ENCODE measurements around the gene LRR1.
"Not testable (repeated sequence)": the region's sequence is repeated elsewhere in the genome, so short reads cannot be mapped to it uniquely, and the experiment has no call there.

LRR1 gene

DNA sequence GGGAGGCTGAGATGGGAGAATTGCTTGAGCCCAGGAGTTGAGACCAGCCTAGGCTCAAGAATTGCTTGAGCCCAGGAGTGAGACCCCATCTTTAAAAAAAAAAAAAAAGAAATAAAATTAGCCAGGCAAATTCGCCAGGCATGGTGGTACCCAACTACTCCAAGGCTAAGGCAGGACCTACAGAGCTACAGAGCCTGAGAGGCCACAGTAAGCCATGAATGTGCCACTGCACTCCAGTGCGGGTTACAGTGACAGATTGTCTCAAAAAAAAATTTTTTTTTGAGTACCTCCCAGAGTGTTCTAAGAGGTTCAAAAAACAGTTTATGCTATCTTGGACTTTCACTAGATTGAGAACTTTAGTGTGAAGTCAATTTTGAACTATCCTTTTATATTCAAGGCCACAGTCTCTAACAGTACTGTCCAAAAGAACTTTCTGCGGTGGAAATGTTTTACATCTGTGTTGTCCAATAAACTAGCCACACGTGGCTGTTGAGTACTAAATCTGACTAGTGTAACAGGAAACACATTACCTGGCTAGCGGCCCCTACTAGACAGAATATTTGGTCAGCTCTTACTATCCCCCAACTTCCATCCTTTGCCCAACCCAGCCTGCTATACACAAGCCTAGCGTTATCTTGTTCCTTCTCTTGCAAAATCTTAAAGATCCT lies 19.2 kb downstream of the LRR1 start:
- no peaks in the 10 kb centered on the region for H3K9me3 ChIP-seq (ENCODE audit: control insufficient read depth, low read length)
- H3K4me1 ChIP-seq (ENCODE audit: control insufficient read depth, insufficient read depth, low read length, poor library complexity, severe bottlenecking) = peaks cover 6% of the 10 kb centered on the region
- peaks cover 44% of the 10 kb centered on the region for H3K36me3 ChIP-seq (ENCODE audit: control insufficient read depth, insufficient read depth, low read length)
- no peak overlapping the region for H3K4me3 ChIP-seq (ENCODE audit: extremely low read depth, insufficient read depth, low read length, poor library complexity, severe bottlenecking)
- WGBS, 2 experiments (ENCODE audit: insufficient coverage in 2 of 2) = 94 to 96% methylated on average over 2 to 6 of the region's 6 CpGs
- no peak overlapping the region for H3K27ac ChIP-seq (ENCODE audit: low read depth, low read length, severe bottlenecking)

DNA sequence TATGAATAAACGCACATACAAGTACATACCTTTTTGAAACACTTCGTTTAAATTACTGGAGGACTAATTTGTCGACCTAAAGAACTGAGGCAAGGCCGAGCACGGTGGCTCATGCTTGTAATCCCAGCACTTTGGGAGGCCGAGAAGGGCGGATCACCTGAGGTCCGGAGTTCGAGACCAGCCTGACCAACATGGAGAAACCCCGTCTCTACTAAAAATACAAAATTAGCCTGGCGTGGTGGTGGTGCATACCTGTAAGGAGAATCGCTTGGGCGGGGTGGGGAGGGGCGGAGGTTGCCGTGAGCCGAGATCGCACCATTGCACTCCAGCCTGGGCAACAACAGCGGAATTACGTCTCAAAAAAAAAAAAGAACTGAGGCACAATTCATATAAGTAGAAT lies 20.5 kb downstream of the LRR1 start:
- H3K4me1 ChIP-seq (ENCODE audit: control insufficient read depth, insufficient read depth, low read length, poor library complexity, severe bottlenecking); H3K9me3 ChIP-seq (ENCODE audit: control insufficient read depth, low read length): not testable (repeated sequence)
- 70 to 74% methylated on average over 11 to 12 of the region's 19 CpGs for WGBS, 2 experiments (ENCODE audit: insufficient coverage in 2 of 2)
- peak overlapping the region; percentile 97 for H3K27ac ChIP-seq (ENCODE audit: low read depth, low read length, severe bottlenecking)
- H3K36me3 ChIP-seq (ENCODE audit: control insufficient read depth, insufficient read depth, low read length) = peaks cover 46% of the 10 kb centered on the region
- H3K4me3 ChIP-seq (ENCODE audit: extremely low read depth, insufficient read depth, low read length, poor library complexity, severe bottlenecking) = peak overlapping the region; percentile 91

DNA sequence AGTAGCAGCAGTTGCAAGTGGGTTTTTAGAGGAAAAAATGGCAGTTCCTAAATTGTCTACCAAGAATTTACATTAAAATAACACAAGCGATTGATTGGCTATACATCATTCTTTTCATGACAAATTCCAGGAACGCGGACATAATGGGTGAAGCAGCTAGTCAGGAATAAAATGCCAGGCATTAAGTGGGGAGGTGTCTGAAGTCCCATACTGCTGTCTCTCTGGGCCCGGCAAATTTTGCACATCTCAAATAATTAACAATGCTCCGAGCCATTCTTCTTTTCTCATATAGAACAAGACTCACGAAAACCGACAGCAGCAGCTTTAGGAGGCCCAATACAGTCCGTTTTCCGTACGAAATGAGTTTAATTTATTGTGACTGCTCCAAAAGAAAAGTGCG lies 21.0 kb downstream of the LRR1 start:
- Histone ChIP-seq H3K9me3 (ENCODE audit: control insufficient read depth, low read length) (no peaks in the 10 kb centered on the region), H3K4me3 (ENCODE audit: extremely low read depth, insufficient read depth, low read length, poor library complexity, severe bottlenecking) (peak overlapping the region; percentile 91), H3K4me1 (ENCODE audit: control insufficient read depth, insufficient read depth, low read length, poor library complexity, severe bottlenecking) (peaks cover 6% of the 10 kb centered on the region), H3K36me3 (ENCODE audit: control insufficient read depth, insufficient read depth, low read length) (peaks cover 45% of the 10 kb centered on the region), H3K27ac (ENCODE audit: low read depth, low read length, severe bottlenecking) (peak overlapping the region; percentile 97)
- WGBS, 2 experiments (ENCODE audit: insufficient coverage in 2 of 2) = 0% methylated on average over 1 to 6 of the region's 11 CpGs

DNA sequence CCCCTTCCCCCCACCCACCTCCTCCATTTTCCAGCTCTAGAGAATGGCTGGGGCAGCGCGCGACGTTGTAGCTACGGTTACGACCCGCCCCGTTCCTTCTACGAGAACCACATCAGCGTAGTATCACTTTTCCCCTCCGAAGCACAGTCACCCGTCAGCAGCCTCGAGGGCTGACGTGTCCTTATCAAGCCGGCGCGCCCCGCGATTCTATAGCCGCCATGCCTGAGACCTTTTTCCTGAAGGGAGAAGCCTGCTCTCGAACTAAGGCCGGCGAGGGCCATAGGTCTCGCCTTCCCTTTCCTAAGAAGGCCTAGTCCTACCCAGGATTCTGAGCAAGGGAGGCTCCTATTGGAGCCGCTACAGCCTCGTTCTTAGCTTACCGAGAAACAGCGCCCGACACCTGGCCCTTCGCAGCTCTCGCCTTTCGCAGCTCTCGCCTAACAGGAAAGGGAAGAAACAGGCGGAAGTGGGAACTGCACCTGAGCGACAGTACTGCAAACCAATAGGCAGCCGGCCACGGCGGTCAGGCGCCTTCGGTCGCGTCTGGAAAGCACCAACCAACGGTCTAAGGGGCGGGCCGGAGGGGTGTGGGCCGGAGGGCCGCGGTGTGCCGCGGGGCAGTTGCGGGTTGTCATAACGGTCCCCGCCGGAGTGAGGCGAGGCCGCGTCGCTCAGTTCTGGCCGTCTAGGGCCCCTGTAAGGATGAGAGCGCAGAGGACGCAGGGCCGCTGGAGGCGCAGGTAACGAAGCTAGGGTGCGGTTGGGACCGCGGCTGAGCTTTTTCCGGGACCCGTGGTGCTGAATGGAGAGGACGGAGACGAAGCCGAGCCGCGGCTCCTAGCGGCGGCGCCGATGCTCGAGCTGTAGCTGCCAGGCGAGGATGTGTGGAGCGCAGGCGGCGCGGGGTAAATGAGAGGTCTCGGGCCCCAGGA lies 21.7 kb downstream of the LRR1 start, which contains the start of the genes MGAT2 and RPL36AL:
TSS of gene MGAT2 (plus strand) at position 618 of the 932 bp plus-strand sequence. CDS start 470 bp downstream, outside the sequence.
TSS of gene RPL36AL (minus strand) at position 445 of the 932 bp plus-strand sequence. CDS start 1,522 bp downstream, outside the sequence.
- peaks cover 6% of the 10 kb centered on the region for H3K4me1 ChIP-seq (ENCODE audit: control insufficient read depth, insufficient read depth, low read length, poor library complexity, severe bottlenecking)
- H3K36me3 ChIP-seq (ENCODE audit: control insufficient read depth, insufficient read depth, low read length) = peaks cover 40% of the 10 kb centered on the region
- no peaks in the 10 kb centered on the region for H3K9me3 ChIP-seq (ENCODE audit: control insufficient read depth, low read length)
- peak within 1 kb of the TSS; percentile 91 for H3K4me3 ChIP-seq (ENCODE audit: extremely low read depth, insufficient read depth, low read length, poor library complexity, severe bottlenecking)
- peak within 1 kb of the TSS; percentile 97 for H3K27ac ChIP-seq (ENCODE audit: low read depth, low read length, severe bottlenecking)
- 0 to 1% methylated on average over 56 to 67 of the region's 85 CpGs for WGBS, 2 experiments (ENCODE audit: insufficient coverage in 2 of 2)

DNA sequence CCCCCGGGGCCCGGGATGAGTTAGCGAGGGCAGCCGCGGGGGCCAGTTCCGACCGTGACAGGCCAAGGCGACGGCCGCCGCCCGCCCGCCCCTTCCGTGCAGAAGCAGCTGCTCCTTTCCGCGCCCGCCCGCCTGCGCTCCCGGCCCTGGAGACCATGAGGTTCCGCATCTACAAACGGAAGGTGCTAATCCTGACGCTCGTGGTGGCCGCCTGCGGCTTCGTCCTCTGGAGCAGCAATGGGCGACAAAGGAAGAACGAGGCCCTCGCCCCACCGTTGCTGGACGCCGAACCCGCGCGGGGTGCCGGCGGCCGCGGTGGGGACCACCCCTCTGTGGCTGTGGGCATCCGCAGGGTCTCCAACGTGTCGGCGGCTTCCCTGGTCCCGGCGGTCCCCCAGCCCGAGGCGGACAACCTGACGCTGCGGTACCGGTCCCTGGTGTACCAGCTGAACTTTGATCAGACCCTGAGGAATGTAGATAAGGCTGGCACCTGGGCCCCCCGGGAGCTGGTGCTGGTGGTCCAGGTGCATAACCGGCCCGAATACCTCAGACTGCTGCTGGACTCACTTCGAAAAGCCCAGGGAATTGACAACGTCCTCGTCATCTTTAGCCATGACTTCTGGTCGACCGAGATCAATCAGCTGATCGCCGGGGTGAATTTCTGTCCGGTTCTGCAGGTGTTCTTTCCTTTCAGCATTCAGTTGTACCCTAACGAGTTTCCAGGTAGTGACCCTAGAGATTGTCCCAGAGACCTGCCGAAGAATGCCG lies 22.6 kb downstream of the LRR1 start:
- WGBS, 2 experiments (ENCODE audit: insufficient coverage in 2 of 2) = 3 to 4% methylated on average over 59 to 65 of the region's 65 CpGs
- H3K27ac ChIP-seq (ENCODE audit: low read depth, low read length, severe bottlenecking) = peak overlapping the region; percentile 97

DNA sequence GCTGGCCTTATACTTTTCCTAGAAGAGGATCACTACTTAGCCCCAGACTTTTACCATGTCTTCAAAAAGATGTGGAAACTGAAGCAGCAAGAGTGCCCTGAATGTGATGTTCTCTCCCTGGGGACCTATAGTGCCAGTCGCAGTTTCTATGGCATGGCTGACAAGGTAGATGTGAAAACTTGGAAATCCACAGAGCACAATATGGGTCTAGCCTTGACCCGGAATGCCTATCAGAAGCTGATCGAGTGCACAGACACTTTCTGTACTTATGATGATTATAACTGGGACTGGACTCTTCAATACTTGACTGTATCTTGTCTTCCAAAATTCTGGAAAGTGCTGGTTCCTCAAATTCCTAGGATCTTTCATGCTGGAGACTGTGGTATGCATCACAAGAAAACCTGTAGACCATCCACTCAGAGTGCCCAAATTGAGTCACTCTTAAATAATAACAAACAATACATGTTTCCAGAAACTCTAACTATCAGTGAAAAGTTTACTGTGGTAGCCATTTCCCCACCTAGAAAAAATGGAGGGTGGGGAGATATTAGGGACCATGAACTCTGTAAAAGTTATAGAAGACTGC lies 23.4 kb downstream of the LRR1 start:
- H3K36me3 ChIP-seq (ENCODE audit: control insufficient read depth, insufficient read depth, low read length) = peaks cover 36% of the 10 kb centered on the region
- no peak overlapping the region for H3K27ac ChIP-seq (ENCODE audit: low read depth, low read length, severe bottlenecking)
- peaks cover 6% of the 10 kb centered on the region for H3K4me1 ChIP-seq (ENCODE audit: control insufficient read depth, insufficient read depth, low read length, poor library complexity, severe bottlenecking)
- peak overlapping the region; percentile 91 for H3K4me3 ChIP-seq (ENCODE audit: extremely low read depth, insufficient read depth, low read length, poor library complexity, severe bottlenecking)
- no peaks in the 10 kb centered on the region for H3K9me3 ChIP-seq (ENCODE audit: control insufficient read depth, low read length)
- 52 to 74% methylated on average over 3 of the region's 3 CpGs for WGBS, 2 experiments (ENCODE audit: insufficient coverage in 2 of 2)

More for the DNA sequence above, 22.6 kb downstream of the LRR1 start:
- Histone ChIP-seq H3K4me1 (ENCODE audit: control insufficient read depth, insufficient read depth, low read length, poor library complexity, severe bottlenecking) (peaks cover 6% of the 10 kb centered on the region), H3K36me3 (ENCODE audit: control insufficient read depth, insufficient read depth, low read length) (peaks cover 37% of the 10 kb centered on the region), H3K4me3 (ENCODE audit: extremely low read depth, insufficient read depth, low read length, poor library complexity, severe bottlenecking) (peak overlapping the region; percentile 91), H3K9me3 (ENCODE audit: control insufficient read depth, low read length) (no peaks in the 10 kb centered on the region)

DNA sequence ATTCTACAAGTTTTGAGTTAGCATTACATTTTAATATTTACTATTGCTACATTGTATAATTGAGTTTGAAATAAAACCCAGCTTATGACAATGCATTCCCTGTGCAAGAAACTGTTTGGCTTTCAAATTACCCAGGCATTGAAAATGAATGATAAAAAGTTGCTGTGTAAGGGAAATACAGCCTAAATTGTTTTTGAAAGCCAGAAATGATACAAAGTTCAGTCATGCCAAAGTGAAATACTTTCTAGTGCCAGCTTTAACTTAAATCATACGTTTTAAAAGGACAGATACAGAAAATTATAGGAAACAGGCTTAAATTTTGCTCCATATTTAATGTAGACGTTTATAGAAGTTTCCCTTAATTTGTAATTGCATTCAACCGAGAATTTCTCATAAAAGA lies 24.6 kb downstream of the LRR1 start:
- peaks cover 6% of the 10 kb centered on the region for H3K4me1 ChIP-seq (ENCODE audit: control insufficient read depth, insufficient read depth, low read length, poor library complexity, severe bottlenecking)
- H3K4me3 ChIP-seq (ENCODE audit: extremely low read depth, insufficient read depth, low read length, poor library complexity, severe bottlenecking) = peak overlapping the region; percentile 10
- H3K9me3 ChIP-seq (ENCODE audit: control insufficient read depth, low read length) = no peaks in the 10 kb centered on the region
- H3K36me3 ChIP-seq (ENCODE audit: control insufficient read depth, insufficient read depth, low read length) = peaks cover 32% of the 10 kb centered on the region
- no CpG with 5 or more reads among the region's 3 CpGs for WGBS, 2 experiments (ENCODE audit: insufficient coverage in 2 of 2)
- H3K27ac ChIP-seq (ENCODE audit: low read depth, low read length, severe bottlenecking) = no peak overlapping the region

DNA sequence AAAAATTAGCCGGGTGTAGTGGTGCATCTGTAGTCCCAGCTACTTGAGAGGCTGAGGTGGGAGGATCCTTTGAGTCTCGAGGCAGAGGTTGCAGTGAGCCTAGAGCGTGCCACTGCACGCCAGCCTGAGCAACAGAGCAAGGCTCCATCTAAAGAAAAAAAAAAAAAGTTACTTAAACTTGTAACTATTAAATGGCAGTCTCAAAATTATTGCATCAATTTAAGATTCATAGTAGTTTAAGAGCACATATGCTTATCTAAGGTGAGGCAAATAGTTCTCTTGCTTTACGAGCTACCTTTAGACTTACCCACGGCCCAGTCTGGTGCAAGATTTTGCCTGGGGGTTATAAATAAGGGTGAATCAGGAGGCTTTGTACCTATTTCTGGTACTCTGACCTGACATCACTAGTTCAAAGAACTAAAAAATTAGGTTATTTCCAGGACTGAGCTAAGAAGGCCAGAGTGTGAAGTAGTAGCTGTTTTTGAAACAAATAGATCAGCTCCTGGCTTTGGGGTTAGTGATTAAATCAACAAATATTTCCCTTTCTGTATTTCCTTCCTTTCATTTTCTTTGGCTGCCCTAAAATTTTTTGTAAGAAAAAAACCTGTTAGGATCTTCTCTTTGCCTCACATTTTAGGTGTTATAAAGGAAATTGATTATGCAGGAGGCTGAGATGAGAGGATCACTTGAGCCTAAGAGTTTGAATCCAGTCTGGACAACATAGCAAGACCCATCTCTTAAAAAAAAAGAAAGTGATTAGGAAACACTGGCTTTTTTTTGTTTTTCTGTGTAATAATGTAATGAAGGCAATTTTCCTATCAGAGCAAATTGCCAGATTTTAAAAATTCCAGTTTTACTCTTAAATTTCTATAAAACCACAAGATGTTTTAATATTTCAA lies 25.4 kb downstream of the LRR1 start:
- Histone ChIP-seq H3K4me1 (ENCODE audit: control insufficient read depth, insufficient read depth, low read length, poor library complexity, severe bottlenecking) (peaks cover 6% of the 10 kb centered on the region), H3K9me3 (ENCODE audit: control insufficient read depth, low read length) (no peaks in the 10 kb centered on the region), H3K27ac (ENCODE audit: low read depth, low read length, severe bottlenecking) (peak overlapping the region; percentile 3), H3K4me3 (ENCODE audit: extremely low read depth, insufficient read depth, low read length, poor library complexity, severe bottlenecking) (no peak overlapping the region), H3K36me3 (ENCODE audit: control insufficient read depth, insufficient read depth, low read length) (peaks cover 32% of the 10 kb centered on the region)
- WGBS, 2 experiments (ENCODE audit: insufficient coverage in 2 of 2) = 77 to 93% methylated on average over 2 to 3 of the region's 6 CpGs

DNA sequence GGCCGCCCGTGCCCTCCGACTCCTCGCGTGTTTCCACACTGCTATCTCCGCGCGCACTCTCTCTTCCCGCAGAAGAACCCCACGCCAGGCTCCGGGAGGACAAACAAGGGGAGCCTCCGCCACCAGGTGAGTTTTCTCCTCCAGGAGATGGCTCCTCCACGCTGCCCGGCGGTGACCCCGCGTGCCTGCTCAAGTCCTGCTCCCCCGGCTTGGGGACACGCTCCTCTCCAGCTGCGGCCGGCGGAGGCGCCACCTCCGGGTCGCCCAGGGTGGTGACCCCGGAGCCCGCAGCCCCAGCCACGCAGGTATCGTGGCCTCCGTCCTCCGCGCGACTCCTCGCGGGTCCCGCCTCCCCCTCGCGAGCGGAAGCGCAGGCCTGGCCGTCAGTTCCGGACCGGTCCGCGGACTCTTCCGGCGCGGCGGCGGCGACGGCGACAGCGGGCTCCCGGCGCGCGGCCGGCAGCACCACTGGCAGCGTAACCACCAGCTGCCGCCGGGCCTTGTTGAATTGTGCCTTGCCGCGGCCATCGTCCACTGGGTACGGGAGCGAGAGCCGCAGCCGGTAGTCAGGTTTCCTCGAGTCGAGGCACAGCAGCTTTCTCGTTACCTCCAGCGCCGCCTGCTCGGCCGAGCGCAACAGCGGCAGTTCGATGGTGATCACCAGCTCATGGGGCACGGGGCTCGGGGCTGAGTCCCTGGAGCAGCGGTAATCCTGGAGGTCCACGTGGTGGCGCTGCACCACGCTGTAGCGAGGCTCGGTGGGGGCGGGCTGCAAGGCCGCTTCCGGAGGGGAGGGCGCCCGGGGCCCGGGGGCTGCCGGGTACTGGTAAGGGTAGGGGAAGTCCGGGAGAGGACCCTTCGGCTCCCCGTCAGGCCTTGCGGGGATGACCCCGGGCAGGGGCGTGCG lies 35.2 kb downstream of the LRR1 start:
- Histone ChIP-seq H3K27ac (ENCODE audit: low read depth, low read length, severe bottlenecking) (peak overlapping the region; percentile 98), H3K36me3 (ENCODE audit: control insufficient read depth, insufficient read depth, low read length) (peaks cover 32% of the 10 kb centered on the region), H3K9me3 (ENCODE audit: control insufficient read depth, low read length) (peaks cover 3% of the 10 kb centered on the region), H3K4me3 (ENCODE audit: extremely low read depth, insufficient read depth, low read length, poor library complexity, severe bottlenecking) (peak overlapping the region; percentile 97), H3K4me1 (ENCODE audit: control insufficient read depth, insufficient read depth, low read length, poor library complexity, severe bottlenecking) (peaks cover 6% of the 10 kb centered on the region)
- WGBS, 2 experiments (ENCODE audit: insufficient coverage in 2 of 2) = 0% methylated on average over 78 to 87 of the region's 101 CpGs

Measured in mesodermal cell (in vitro differentiated cells).